NB4 (cell line): ENCODE data around the gene AGFG2.
"Not testable (repeated sequence)": the region's sequence is repeated elsewhere in the genome, so short reads cannot be mapped to it uniquely, and the experiment has no call there.

ENCODE experiments used
- DNase-seq: peaks from one replicate; pipeline ENCODE4 v3.0.0; 2010; ENCODE audit warnings: low read depth
- H3K4me3 ChIP-seq: one replicate; pipeline ENCODE4 v1.5.1; 2011; ENCODE audit warnings: mild to moderate bottlenecking, low read depth, low read length, moderate library complexity
- MYC ChIP-seq: IDR thresholded peaks from 2 replicates; pipeline ENCODE4 v1.6.1; 2011; ENCODE audit warnings: low read depth, low read length
- POLR2A ChIP-seq: IDR thresholded peaks from 2 replicates; pipeline ENCODE4 v1.6.1; 2011; ENCODE audit warnings: mild to moderate bottlenecking; ENCODE audit not compliant: insufficient read length; ENCODE audit errors: extremely low read depth
- TF ChIP-seq, protein P1 (sequence below): IDR thresholded peaks from 2 replicates; pipeline ENCODE4 v1.6.1; 2011; ENCODE audit warnings: low read depth, low read length
- TF ChIP-seq, protein P2 (sequence below): IDR thresholded peaks from one replicate; pipeline ENCODE4 v1.5.1; 2012; ENCODE audit warnings: low read depth, low read length

Gene AGFG2

DNA sequence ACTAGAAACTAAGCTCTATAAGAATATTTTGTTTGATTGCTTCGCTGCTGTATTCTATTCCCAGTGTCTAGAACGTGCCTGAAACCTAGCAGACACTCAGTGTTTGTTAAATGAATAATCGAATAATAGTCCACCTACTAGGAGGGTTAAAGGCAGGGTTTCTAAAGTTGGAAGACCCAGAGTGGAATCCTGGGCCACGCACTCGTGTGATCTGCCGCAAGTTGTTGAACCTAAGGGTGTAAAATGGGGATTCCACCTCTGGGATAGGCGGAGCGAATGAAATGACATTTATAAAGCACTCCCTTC, 702 bp upstream of the AGFG2 start:
- TF ChIP-seq POLR2A (no peak), MYC (no peak)
- TF ChIP-seq, protein P1, sequence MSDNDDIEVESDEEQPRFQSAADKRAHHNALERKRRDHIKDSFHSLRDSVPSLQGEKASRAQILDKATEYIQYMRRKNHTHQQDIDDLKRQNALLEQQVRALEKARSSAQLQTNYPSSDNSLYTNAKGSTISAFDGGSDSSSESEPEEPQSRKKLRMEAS: no peak
- TF ChIP-seq, protein P2, sequence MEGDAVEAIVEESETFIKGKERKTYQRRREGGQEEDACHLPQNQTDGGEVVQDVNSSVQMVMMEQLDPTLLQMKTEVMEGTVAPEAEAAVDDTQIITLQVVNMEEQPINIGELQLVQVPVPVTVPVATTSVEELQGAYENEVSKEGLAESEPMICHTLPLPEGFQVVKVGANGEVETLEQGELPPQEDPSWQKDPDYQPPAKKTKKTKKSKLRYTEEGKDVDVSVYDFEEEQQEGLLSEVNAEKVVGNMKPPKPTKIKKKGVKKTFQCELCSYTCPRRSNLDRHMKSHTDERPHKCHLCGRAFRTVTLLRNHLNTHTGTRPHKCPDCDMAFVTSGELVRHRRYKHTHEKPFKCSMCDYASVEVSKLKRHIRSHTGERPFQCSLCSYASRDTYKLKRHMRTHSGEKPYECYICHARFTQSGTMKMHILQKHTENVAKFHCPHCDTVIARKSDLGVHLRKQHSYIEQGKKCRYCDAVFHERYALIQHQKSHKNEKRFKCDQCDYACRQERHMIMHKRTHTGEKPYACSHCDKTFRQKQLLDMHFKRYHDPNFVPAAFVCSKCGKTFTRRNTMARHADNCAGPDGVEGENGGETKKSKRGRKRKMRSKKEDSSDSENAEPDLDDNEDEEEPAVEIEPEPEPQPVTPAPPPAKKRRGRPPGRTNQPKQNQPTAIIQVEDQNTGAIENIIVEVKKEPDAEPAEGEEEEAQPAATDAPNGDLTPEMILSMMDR: no peak
- DNase-seq: no peak
- H3K4me3 ChIP-seq: peak overlapping the region; percentile 71

DNA sequence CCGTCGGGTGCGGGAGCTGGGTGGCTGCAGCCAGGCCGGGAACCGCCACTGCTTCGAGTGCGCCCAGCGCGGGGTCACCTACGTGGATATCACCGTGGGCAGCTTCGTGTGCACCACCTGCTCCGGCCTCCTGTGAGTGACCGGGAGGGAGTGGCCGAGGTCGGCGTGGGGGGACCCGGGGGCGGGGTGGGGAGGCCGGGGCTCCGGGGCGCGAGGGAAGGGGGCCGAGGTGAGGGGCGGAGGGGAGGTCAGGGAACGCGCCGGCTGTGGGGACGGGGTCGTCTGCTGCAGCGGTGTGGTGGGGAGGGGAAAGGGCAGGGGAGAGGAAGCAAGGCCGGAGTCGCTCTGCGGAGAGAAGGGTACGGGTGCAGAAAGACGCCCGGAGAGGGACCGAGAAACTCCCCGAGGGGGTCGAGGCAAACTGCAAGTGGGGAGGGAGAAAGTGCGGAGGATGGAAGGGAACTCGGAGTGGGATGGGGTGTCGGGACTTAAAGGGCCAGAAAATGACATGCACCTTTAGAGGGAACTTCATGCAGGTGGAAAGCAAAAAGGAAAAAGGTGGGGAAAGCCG, 518 bp downstream of the AGFG2 start:
- TF ChIP-seq POLR2A: no peak
- TF ChIP-seq, protein P1: no peak
- TF ChIP-seq, protein P2: no peak
- no peak for TF ChIP-seq MYC
- H3K4me3 ChIP-seq: peak overlapping the region; percentile 65
- DNase-seq: peak; percentile 43

DNA sequence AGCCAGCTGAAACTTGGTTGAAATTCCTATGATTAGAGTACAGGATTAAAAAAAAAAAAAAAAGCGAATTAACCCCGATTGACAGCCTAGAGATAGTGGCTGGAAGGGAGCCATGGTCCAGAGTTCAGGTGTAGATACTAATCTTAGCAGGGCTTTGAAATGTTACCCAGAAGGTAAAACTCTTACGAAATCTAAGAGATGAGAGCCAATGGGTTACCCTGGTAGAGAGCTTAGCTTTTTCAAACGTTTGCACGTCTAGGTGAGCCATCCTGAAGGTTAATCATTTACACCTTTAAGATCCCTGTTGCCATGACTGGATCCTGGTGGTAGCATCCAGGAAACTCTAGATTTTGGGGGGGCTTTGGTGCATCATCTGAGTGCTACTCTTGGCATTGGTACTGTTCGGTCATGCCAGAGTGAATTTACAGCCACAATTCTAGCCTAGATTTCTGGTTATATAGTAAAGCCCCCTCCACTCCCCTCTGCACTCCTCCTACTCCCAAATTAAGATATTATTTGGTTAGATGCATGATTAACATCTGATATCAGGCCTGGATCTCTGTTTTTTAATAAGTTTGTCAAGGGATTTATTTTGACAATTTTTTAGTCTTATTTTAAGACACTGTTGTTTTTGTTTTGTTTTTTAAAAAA, 1.2 kb downstream of the AGFG2 start:
- TF ChIP-seq, protein P1: no peak
- TF ChIP-seq POLR2A: no peak
- TF ChIP-seq, protein P2: no peak
- no peak for TF ChIP-seq MYC
- peak overlapping the region; percentile 65 for H3K4me3 ChIP-seq
- DNase-seq: no peak

DNA sequence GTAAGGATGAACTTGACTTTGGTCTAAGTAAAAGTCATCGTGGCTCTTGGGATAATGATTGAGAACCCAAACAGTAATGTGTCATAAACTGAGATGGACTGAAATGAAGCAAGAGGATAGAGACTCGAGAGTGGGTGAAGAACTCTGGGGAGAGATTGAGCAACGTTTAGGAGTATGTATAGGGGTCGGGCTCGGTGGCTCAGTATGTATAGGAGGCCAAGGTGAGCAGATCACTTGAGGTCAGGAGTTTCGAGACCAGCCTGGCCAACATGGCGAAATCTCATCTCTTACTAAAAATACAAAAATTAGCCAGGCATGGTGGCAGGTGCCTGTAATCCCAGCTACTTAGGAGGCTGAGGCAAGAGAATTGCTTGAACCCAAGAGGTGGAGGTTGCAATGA, 2.3 kb downstream of the AGFG2 start:
- peak; percentile 69 for DNase-seq
- H3K4me3 ChIP-seq: not testable (repeated sequence)

DNA sequence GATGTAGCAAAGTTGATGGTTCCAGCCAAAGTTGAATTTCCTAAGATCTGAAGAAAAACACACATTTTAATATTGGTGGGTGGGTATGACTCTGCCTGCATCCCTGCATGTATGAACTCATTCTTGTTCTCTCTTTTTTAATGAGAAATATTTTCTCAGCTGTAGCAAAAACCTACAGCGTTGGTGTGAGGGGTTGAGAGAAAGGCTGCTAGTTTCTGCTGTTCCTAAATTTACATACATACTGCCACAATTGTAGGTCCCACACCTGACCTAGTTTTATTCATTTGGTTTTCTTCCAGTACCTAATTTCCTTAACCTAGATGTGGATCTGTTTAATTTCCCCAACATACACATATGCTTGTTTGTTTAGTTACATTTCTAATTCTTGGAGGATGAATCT, 4.6 kb downstream of the AGFG2 start:
- DNase-seq: no peak
- TF ChIP-seq, protein P2: no peak
- TF ChIP-seq, protein P1: no peak
- TF ChIP-seq MYC (no peak), POLR2A (no peak)
- no peak overlapping the region for H3K4me3 ChIP-seq

DNA sequence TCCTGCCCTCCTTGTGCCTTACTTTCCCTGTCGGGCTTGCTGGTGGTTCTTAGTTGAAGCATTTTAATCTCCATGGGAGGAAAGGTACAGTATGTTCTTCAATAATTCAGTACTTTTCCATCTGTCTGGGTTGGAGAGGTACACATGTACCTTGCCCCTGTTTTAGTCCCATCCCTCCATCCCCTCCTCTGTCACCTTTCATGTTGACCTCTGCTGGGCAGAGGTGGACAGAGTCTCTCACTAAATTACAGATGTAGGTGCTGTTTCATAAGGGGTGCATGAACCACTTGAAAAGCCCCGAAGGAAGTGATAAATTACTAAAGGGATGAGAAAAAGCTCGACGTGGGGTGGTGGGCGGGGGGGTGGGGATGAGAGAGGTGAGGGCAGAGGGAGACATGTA, 5.4 kb downstream of the AGFG2 start:
- TF ChIP-seq POLR2A (no peak), MYC (no peak)
- TF ChIP-seq, protein P2: no peak
- TF ChIP-seq, protein P1: no peak
- no peak overlapping the region for H3K4me3 ChIP-seq
- no peak for DNase-seq
